OCI-LY7 (cell line): ENCODE measurements around the gene GABRA6. TPM values are rescaled to one million over a fixed set of nuclear protein-coding genes. Genes with fewer than 3 reads are reported as not detected.

ENCODE experiments used
- BruUV-seq: library from RNA; stranded (reverse); fragments of 400-500 nt; replicated peaks from 2 replicates; lab custom pipeline; 2021; lab: Mats Ljungman, UMichigan
- CTCF ChIA-PET: fragments of 300-600 bp; sonication (Branson Sonifier 250); formaldehyde crosslinking; loops from one replicate; lab custom pipeline; 2022; ENCODE audit warnings: antibody characterized with exemption; ENCODE audit not compliant: unreplicated experiment; lab: Charles Lee
- POLR2A ChIA-PET: fragments of 300-600 bp; sonication (Branson Sonifier 250); formaldehyde crosslinking; loops from one replicate; lab custom pipeline; 2022; ENCODE audit warnings: antibody characterized with exemption; lab: Charles Lee
- DNase-seq: peaks from one replicate; pipeline ENCODE4 v3.0.0-alpha.2; 2015; ENCODE audit warnings: low spot score
- H2AFZ ChIP-seq: fragments of 200-600 bp; sonication (generic), shearing (Covaris generic); 2 replicates; pipeline ENCODE4 v1.6.1; 2014; ENCODE audit warnings: mild to moderate bottlenecking, antibody characterized with exemption, low read length, moderate library complexity
- H3K27ac ChIP-seq: fragments of 200-600 bp; sonication (generic); 2 replicates; pipeline ENCODE4 v1.5.1; 2014; ENCODE audit warnings: mixed run types, low read depth, mild to moderate bottlenecking, moderate library complexity, low read length, inconsistent platforms; ENCODE audit not compliant: poor library complexity, severe bottlenecking
- H3K36me3 ChIP-seq: fragments of 200-600 bp; sonication (generic); 2 replicates; pipeline ENCODE4 v1.6.1; 2014; ENCODE audit warnings: mild to moderate bottlenecking, antibody characterized with exemption, low read length, moderate library complexity, mixed read lengths; ENCODE audit not compliant: insufficient read depth
- H3K4me1 ChIP-seq: fragments of 200-600 bp; sonication (generic); 2 replicates; pipeline ENCODE4 v1.5.1; 2014; ENCODE audit warnings: mild to moderate bottlenecking, low read length; ENCODE audit not compliant: insufficient read depth, poor library complexity, severe bottlenecking
- H3K4me2 ChIP-seq: fragments of 200-600 bp; sonication (generic); 2 replicates; pipeline ENCODE4 v1.6.1; 2014; ENCODE audit warnings: mild to moderate bottlenecking, low read length
- H3K4me3 ChIP-seq: fragments of 200-600 bp; sonication (generic); 2 replicates; pipeline ENCODE4 v1.5.1; 2014; ENCODE audit warnings: mild to moderate bottlenecking, low read depth, low read length; ENCODE audit not compliant: poor library complexity, severe bottlenecking
- H3K79me2 ChIP-seq: fragments of 200-600 bp; sonication (generic); 2 replicates; pipeline ENCODE4 v1.6.1; 2016; ENCODE audit warnings: low read depth, mild to moderate bottlenecking, low read length, moderate library complexity, mixed read lengths; ENCODE audit not compliant: insufficient read depth
- H3K9me2 ChIP-seq: fragments of 200-600 bp; sonication (generic); 2 replicates; pipeline ENCODE4 v1.6.1; 2016; ENCODE audit warnings: mild to moderate bottlenecking, low read length, mixed read lengths; ENCODE audit not compliant: insufficient read depth
- H3K9me3 ChIP-seq: fragments of 200-600 bp; sonication (generic); 2 replicates; pipeline ENCODE4 v1.6.1; 2014; ENCODE audit warnings: mild to moderate bottlenecking, mixed run types, low read length, mixed read lengths
- H4K20me1 ChIP-seq: fragments of 200-600 bp; sonication (generic); 2 replicates; pipeline ENCODE4 v1.6.1; 2014; ENCODE audit warnings: mild to moderate bottlenecking, antibody characterized with exemption, low read length, moderate library complexity, mixed read lengths; ENCODE audit not compliant: insufficient read depth
- EZH2phosphoT487 ChIP-seq: fragments of 200-600 bp; sonication (generic); IDR thresholded peaks from 2 replicates; pipeline ENCODE4 v1.6.1; 2018; ENCODE audit warnings: low read depth, borderline replicate concordance, mild to moderate bottlenecking, mixed run types, antibody characterized with exemption, low read length, moderate library complexity, mixed read lengths
- intact Hi-C: fragments of 100-400 bp; cut with micrococcal nuclease; formaldehyde crosslinking; loops from one replicate; pipeline ENCODE4 v1.10.0; 2022; ENCODE audit not compliant: unreplicated experiment
- total RNA-seq, 2 experiments: library from RNA; depleted of rRNA in 1 of 2; stranded (reverse); fragments of >200 nt in 1 of 2; shearing (Covaris generic) in 1 of 2; gene quantifications; 2 replicates each; pipeline ENCODE4 v1.2.3, GENCODE V29; 2014 to 2022
- TF ChIP-seq, protein P1 (sequence below): fragments of 200-600 bp; sonication (generic); conservative IDR thresholded peaks from 2 replicates; pipeline ENCODE4 v1.5.1; 2014; ENCODE audit warnings: mild to moderate bottlenecking, antibody characterized with exemption, low read length, moderate library complexity, mixed read lengths

The GABRA6 gene
- total RNA-seq, 2 experiments from 2014 or later = not detected

DNA sequence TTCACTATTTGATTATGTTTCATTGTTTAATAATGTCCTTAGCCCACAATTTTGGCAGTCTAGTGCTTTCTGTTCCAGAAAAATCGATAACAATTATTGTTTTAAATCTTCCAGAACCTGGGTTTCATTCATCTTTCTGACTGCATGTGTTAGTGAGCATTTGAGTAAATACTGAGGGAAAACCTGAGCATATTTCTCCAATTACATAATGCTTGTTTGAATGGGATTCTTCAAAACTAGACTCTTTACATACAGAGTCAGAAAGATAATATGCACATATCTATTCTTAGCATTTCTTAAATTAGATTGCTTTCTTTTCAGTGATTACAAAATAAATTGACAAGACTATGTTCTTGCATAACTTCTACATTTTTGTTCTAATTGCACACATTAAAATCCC, 21.9 kb downstream of the GABRA6 start:
- intact Hi-C loops = no loop called here
- Histone ChIP-seq H3K27ac (no peak overlapping the region), H3K9me2 (no peaks in the 10 kb centered on the region), H4K20me1 (no peaks in the 10 kb centered on the region), H3K9me3 (no peaks in the 10 kb centered on the region), H2AFZ (no peak overlapping the region), H3K36me3 (no peaks in the 10 kb centered on the region), H3K4me3 (no peak overlapping the region), H3K4me2 (no peak overlapping the region), H3K4me1 (no peaks in the 10 kb centered on the region), H3K79me2 (no peaks in the 10 kb centered on the region)
- CTCF ChIA-PET = no interaction called here
- DNase-seq = no peak
- POLR2A ChIA-PET = no interaction called here
- no TSS peak for BruUV-seq
- TF ChIP-seq, protein P1, sequence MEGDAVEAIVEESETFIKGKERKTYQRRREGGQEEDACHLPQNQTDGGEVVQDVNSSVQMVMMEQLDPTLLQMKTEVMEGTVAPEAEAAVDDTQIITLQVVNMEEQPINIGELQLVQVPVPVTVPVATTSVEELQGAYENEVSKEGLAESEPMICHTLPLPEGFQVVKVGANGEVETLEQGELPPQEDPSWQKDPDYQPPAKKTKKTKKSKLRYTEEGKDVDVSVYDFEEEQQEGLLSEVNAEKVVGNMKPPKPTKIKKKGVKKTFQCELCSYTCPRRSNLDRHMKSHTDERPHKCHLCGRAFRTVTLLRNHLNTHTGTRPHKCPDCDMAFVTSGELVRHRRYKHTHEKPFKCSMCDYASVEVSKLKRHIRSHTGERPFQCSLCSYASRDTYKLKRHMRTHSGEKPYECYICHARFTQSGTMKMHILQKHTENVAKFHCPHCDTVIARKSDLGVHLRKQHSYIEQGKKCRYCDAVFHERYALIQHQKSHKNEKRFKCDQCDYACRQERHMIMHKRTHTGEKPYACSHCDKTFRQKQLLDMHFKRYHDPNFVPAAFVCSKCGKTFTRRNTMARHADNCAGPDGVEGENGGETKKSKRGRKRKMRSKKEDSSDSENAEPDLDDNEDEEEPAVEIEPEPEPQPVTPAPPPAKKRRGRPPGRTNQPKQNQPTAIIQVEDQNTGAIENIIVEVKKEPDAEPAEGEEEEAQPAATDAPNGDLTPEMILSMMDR = no peak
- TF ChIP-seq EZH2phosphoT487 = no peak

- DNase-seq = no peak
- no peak overlapping the region for H3K4me2 ChIP-seq
- no peak overlapping the region for H3K4me3 ChIP-seq
- no peaks in the 10 kb centered on the region for H3K4me1 ChIP-seq
- no peak overlapping the region for H2AFZ ChIP-seq
- no peaks in the 10 kb centered on the region for H4K20me1 ChIP-seq
- BruUV-seq = no TSS peak
- ChIA-PET POLR2A (no interaction called here), CTCF (no interaction called here)
- no peak overlapping the region for H3K27ac ChIP-seq
- no peaks in the 10 kb centered on the region for H3K9me2 ChIP-seq
- no peaks in the 10 kb centered on the region for H3K9me3 ChIP-seq
- intact Hi-C loops = no loop called here
- no peaks in the 10 kb centered on the region for H3K36me3 ChIP-seq
- no peaks in the 10 kb centered on the region for H3K79me2 ChIP-seq
- no peak for TF ChIP-seq EZH2phosphoT487
- TF ChIP-seq, protein P1 = no peak
Observed at GRCh38 chr5:161709239-161709638, 23.7 kb downstream of the GABRA6 start.

- Histone ChIP-seq H3K4me3 (no peak overlapping the region), H3K79me2 (no peaks in the 10 kb centered on the region), H3K4me1 (no peaks in the 10 kb centered on the region), H3K9me2 (no peaks in the 10 kb centered on the region), H4K20me1 (no peaks in the 10 kb centered on the region), H2AFZ (no peak overlapping the region), H3K4me2 (no peak overlapping the region), H3K27ac (no peak overlapping the region), H3K36me3 (no peaks in the 10 kb centered on the region), H3K9me3 (no peaks in the 10 kb centered on the region)
- TF ChIP-seq EZH2phosphoT487 = no peak
- TF ChIP-seq, protein P1 = no peak
- ChIA-PET POLR2A (no interaction called here), CTCF (no interaction called here)
- no peak for DNase-seq
- intact Hi-C loops = no loop called here
- no TSS peak for BruUV-seq
Observed at GRCh38 chr5:161713042-161713441, 27.5 kb downstream of the GABRA6 start.
